HG03558 (cell line): ENCODE results near the gene ZFYVE21.
"Not testable (repeated sequence)": the region's sequence is repeated elsewhere in the genome, so short reads cannot be mapped to it uniquely, and the experiment has no call there.

Experiments used
- ATAC-seq: cut with Tn5 transposase; IDR thresholded peaks from one replicate; pipeline ENCODE4 v1.9.1; 2021; ENCODE audit warnings: moderate number of reproducible peaks; ENCODE audit not compliant: unreplicated experiment; ENCODE audit errors: extremely low read depth

Gene ZFYVE21

GRCh38 chr14:103691655-103692054 is 24.0 kb upstream of the ZFYVE21 start:
- not testable (repeated sequence) for ATAC-seq

- no peak for ATAC-seq
Measured at GRCh38 chr14:103692159-103692558, 23.5 kb upstream of the ZFYVE21 start.

GRCh38 chr14:103692871-103693270 is 22.7 kb upstream of the ZFYVE21 start:
- ATAC-seq = no peak

- no peak for ATAC-seq
Measured at GRCh38 chr14:103693515-103693914, 22.1 kb upstream of the ZFYVE21 start.

GRCh38 chr14:103694572-103695026 is 21.0 kb upstream of the ZFYVE21 start:
- ATAC-seq = no peak

GRCh38 chr14:103695296-103696069 is 20.1 kb upstream of the ZFYVE21 start:
- ATAC-seq = no peak

- no peak for ATAC-seq
Measured at GRCh38 chr14:103696070-103696402, 19.6 kb upstream of the ZFYVE21 start.

GRCh38 chr14:103696466-103697071 is 19.0 kb upstream of the ZFYVE21 start:
- no peak for ATAC-seq

GRCh38 chr14:103697206-103697602 is 18.4 kb upstream of the ZFYVE21 start:
- no peak for ATAC-seq

GRCh38 chr14:103697603-103698379 is 17.8 kb upstream of the ZFYVE21 start:
- no peak for ATAC-seq

GRCh38 chr14:103698380-103699260 is 17.0 kb upstream of the ZFYVE21 start:
- ATAC-seq = no peak

GRCh38 chr14:103699261-103699661 is 16.3 kb upstream of the ZFYVE21 start:
- ATAC-seq = no peak

- ATAC-seq = no peak
Measured at GRCh38 chr14:103699901-103700752, 15.5 kb upstream of the ZFYVE21 start.

GRCh38 chr14:103700753-103701490 is 14.7 kb upstream of the ZFYVE21 start:
- ATAC-seq = no peak

GRCh38 chr14:103702095-103702494 is 13.5 kb upstream of the ZFYVE21 start:
- no peak for ATAC-seq

GRCh38 chr14:103702497-103703432 is 12.8 kb upstream of the ZFYVE21 start:
- ATAC-seq = no peak
